Endothelial cell of umbilical vein (primary cell): Measurements from ENCODE around the gene TYW1.
"Not testable (repeated sequence)": the region's sequence is repeated elsewhere in the genome, so short reads cannot be mapped to it uniquely, and the experiment has no call there.

ENCODE experiments used
- CTCF ChIP-seq, 2 donors: IDR thresholded peaks; 1 replicate in 1 of 2; 2 replicates in 1 of 2; pipeline ENCODE4 v1.5.1; 2011; ENCODE audit warnings: low read length in 2 of 2, mild to moderate bottlenecking in 2 of 2, moderate library complexity in 2 of 2, control low read depth in 1 of 2, inconsistent platforms in 1 of 2, low read depth in 1 of 2; ENCODE audit not compliant: insufficient read depth in 1 of 2; ENCODE audit errors: extremely low read depth in 1 of 2
- JUN ChIP-seq: IDR thresholded peaks from 2 replicates; pipeline ENCODE4 v1.6.1; 2011; ENCODE audit warnings: borderline replicate concordance, low read depth; ENCODE audit not compliant: insufficient read length, insufficient read depth
- MYC ChIP-seq: IDR thresholded peaks from one replicate; pipeline ENCODE4 v1.6.1; 2011; ENCODE audit warnings: mild to moderate bottlenecking, low read depth, low read length
- POLR2A ChIP-seq: IDR thresholded peaks from 2 replicates; pipeline ENCODE4 v1.6.1; 2012; ENCODE audit warnings: low read depth, mild to moderate bottlenecking, control low read depth, low read length

DNA sequence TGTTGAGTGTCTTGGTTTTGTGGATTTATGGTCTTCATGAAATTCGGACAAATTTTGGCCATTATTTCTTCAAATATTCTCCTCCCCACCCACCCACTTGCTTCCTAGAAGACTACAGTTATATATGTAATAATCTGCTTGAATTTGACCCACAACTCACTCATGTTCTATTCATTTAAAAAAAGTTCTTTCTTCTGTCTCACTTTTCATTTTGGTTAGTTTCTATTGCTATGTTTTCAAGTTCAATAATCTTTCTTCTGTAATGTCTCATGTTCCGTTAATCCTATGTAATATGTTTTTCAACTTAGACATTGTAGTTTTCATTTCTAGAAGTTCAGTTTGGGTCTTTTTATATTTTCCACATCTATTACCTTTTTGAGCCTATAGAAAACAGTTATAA lies 55.5 kb downstream of the TYW1 start:
- TF ChIP-seq CTCF (IDR thresholded peaks at IDR 0.05; ENCODE audit: extremely low read depth in 1 of 2, insufficient read depth in 1 of 2, low read depth in 1 of 2, low read length in 2 of 2); POLR2A; MYC; JUN: not testable (repeated sequence)
